Endometrial microvascular endothelial cells (primary cell): ENCODE results near the gene PCDHB13. TPM values are rescaled to one million over a fixed set of nuclear protein-coding genes. Genes with fewer than 3 reads are reported as not detected.
"Not testable (repeated sequence)": the region's sequence is repeated elsewhere in the genome, so short reads cannot be mapped to it uniquely, and the experiment has no call there.

ENCODE experiments used
- in situ Hi-C: cut with HindIII; loops from 2 replicates; pipeline ENCODE4 v1.10.0; 2017; ENCODE audit warnings: low sequenced_read_pairs, low pct_unique_long_range_greater_than_20kb; ENCODE audit errors: inconsistent ontology term
- total RNA-seq: library from RNA; depleted of rRNA; stranded (reverse); fragments of >200 nt; gene quantifications from one replicate; pipeline ENCODE4 v1.2.3, GENCODE V29; 2015; ENCODE audit errors: inconsistent ontology term

Gene PCDHB13
- total RNA-seq, 1 donor from 2014 or later, result 0.65 TPM

GRCh38 chr5:141247434-141247833 is 33.7 kb downstream of the PCDHB13 start:
- in situ Hi-C loops, result not testable (repeated sequence)

GRCh38 chr5:141250576-141250975 is 36.9 kb downstream of the PCDHB13 start:
- in situ Hi-C loops, result no loop called here

GRCh38 chr5:141258464-141258863 is 44.7 kb downstream of the PCDHB13 start:
- in situ Hi-C loops, result no loop called here

GRCh38 chr5:141258948-141259347 is 45.2 kb downstream of the PCDHB13 start:
- in situ Hi-C loops, result no loop called here

GRCh38 chr5:141260458-141261237 is 46.9 kb downstream of the PCDHB13 start:
- in situ Hi-C loops, result no loop called here

- in situ Hi-C loops, result no loop called here
Observed at GRCh38 chr5:141261238-141261546, 47.5 kb downstream of the PCDHB13 start.

Other genes starting within 250 kb of the PCDHB13 start
- gene PCDHAC2, start 247.4 kb upstream of the PCDHB13 start, total RNA-seq, result not detected
- not detected for gene PCDHB1, start 162.5 kb upstream of the PCDHB13 start, total RNA-seq
- 0.28 TPM for gene PCDHB2, start 119.3 kb upstream of the PCDHB13 start, total RNA-seq
- 0.19 TPM for gene PCDHB3, start 113.4 kb upstream of the PCDHB13 start, total RNA-seq
- gene PCDHB4, start 92.1 kb upstream of the PCDHB13 start, total RNA-seq, result 0.09 TPM
- gene PCDHB5, start 78.7 kb upstream of the PCDHB13 start, total RNA-seq, result 1.4 TPM
- 0.28 TPM for gene PCDHB6, start 63.9 kb upstream of the PCDHB13 start, total RNA-seq
- 1.2 TPM for gene PCDHB7, start 41.3 kb upstream of the PCDHB13 start, total RNA-seq
- not detected for gene PCDHB8, start 36.1 kb upstream of the PCDHB13 start, total RNA-seq
- gene PCDHB16, start 31.5 kb upstream of the PCDHB13 start, total RNA-seq, result 0.28 TPM
- not detected for gene PCDHB9, start 26.8 kb upstream of the PCDHB13 start, total RNA-seq
- 0.19 TPM for gene PCDHB10, start 21.6 kb upstream of the PCDHB13 start, total RNA-seq
- 0.19 TPM for gene PCDHB11, start 14.3 kb upstream of the PCDHB13 start, total RNA-seq
- not detected for gene PCDHB12, start 5.2 kb upstream of the PCDHB13 start, total RNA-seq
- 0.37 TPM for gene PCDHB14, start 9.4 kb downstream of the PCDHB13 start, total RNA-seq
- not detected for gene PCDHB15, start 31.5 kb downstream of the PCDHB13 start, total RNA-seq
- gene SLC25A2, start 90.1 kb downstream of the PCDHB13 start, total RNA-seq, result 0.09 TPM
- gene TAF7, start 106.9 kb downstream of the PCDHB13 start, total RNA-seq, result 45.0 TPM
- gene PCDHGA1, start 116.6 kb downstream of the PCDHB13 start, total RNA-seq, result 0.09 TPM
- gene PCDHGA2, start 124.8 kb downstream of the PCDHB13 start, total RNA-seq, result 0.84 TPM
- 1.3 TPM for gene PCDHGA3, start 129.9 kb downstream of the PCDHB13 start, total RNA-seq
- 0.74 TPM for gene PCDHGB1, start 136.2 kb downstream of the PCDHB13 start, total RNA-seq
- 3.2 TPM for gene PCDHGA4, start 141.1 kb downstream of the PCDHB13 start, total RNA-seq
- gene PCDHGB2, start 146.1 kb downstream of the PCDHB13 start, total RNA-seq, result 2.0 TPM
- gene PCDHGA5, start 150.2 kb downstream of the PCDHB13 start, total RNA-seq, result 0.46 TPM
- 0.65 TPM for gene PCDHGB3, start 156.3 kb downstream of the PCDHB13 start, total RNA-seq
- gene PCDHGA6, start 160.0 kb downstream of the PCDHB13 start, total RNA-seq, result 1.2 TPM
- 1.0 TPM for gene PCDHGA7, start 168.8 kb downstream of the PCDHB13 start, total RNA-seq
- 2.4 TPM for gene PCDHGB4, start 173.8 kb downstream of the PCDHB13 start, total RNA-seq
- under 0.01 TPM for gene PCDHGA8, start 178.7 kb downstream of the PCDHB13 start, total RNA-seq
- 3.7 TPM for gene PCDHGB5, start 184.0 kb downstream of the PCDHB13 start, total RNA-seq
- gene PCDHGA9, start 188.9 kb downstream of the PCDHB13 start, total RNA-seq, result 0.19 TPM
- gene PCDHGB6, start 194.1 kb downstream of the PCDHB13 start, total RNA-seq, result 1.0 TPM
- gene PCDHGA10, start 199.1 kb downstream of the PCDHB13 start, total RNA-seq, result 1.1 TPM
- 1.2 TPM for gene PCDHGB7, start 203.8 kb downstream of the PCDHB13 start, total RNA-seq
- 4.5 TPM for gene PCDHGA11, start 207.1 kb downstream of the PCDHB13 start, total RNA-seq
- gene PCDHGA12, start 216.6 kb downstream of the PCDHB13 start, total RNA-seq, result 0.74 TPM